Measurements from ENCODE around the gene SAMM50. TPM values are rescaled to one million over a fixed set of nuclear protein-coding genes. Genes with fewer than 3 reads are reported as not detected.

Gene SAMM50
- total RNA-seq, 2 experiments from 2014 or later = 35.9 to 37.8 TPM

Other genes with a start within 250 kb of the SAMM50 start
- gene EFCAB6, start 143.1 kb upstream of the SAMM50 start, total RNA-seq = under 1 TPM; 0.15 to 0.21 TPM
- not detected for gene SULT4A1, start 92.9 kb upstream of the SAMM50 start, total RNA-seq
- gene PNPLA5, start 63.4 kb upstream of the SAMM50 start, total RNA-seq = not detected
- under 1 TPM; 0.29 to 0.77 TPM for gene PNPLA3, start 31.6 kb upstream of the SAMM50 start, total RNA-seq
- gene PARVB, start 68.9 kb downstream of the SAMM50 start, total RNA-seq = 10 to 100 TPM; 37.2 to 37.6 TPM
- 10 to 100 TPM; 64.6 to 67.8 TPM for gene PARVG, start 225.5 kb downstream of the SAMM50 start, total RNA-seq

All from activated naive CD4-positive, alpha-beta T cell treated with anti-CD3 and anti-CD28 coated beads for 36 hours (primary cell).